SK-N-SH treated with all-trans-retinoic acid at 6 μM for 48 hours (cell line): ENCODE data around the gene ANKS6.

ENCODE experiments used
- ATAC-seq: fragments of 200-7000 bp; cut with Tn5 transposase; 3 replicates; pipeline ENCODE4 v1.9.1; 2020; ENCODE audit warnings: mild to moderate bottlenecking, moderate library complexity
- ARNTL ChIP-seq: fragments of 450-650 bp; formaldehyde crosslinking; IDR thresholded peaks from 2 replicates; pipeline ENCODE4 v1.5.0; 2020; ENCODE audit warnings: low read depth, mild to moderate bottlenecking, moderate library complexity, borderline replicate concordance
- BACH2 ChIP-seq: fragments of 250-450 bp; sonication (Bioruptor Pico); IDR thresholded peaks from 2 replicates; pipeline ENCODE4 v1.9.0; 2021; ENCODE audit warnings: mild to moderate bottlenecking, borderline replicate concordance
- CREB5 ChIP-seq: fragments of 250-450 bp; sonication (Bioruptor Pico); IDR thresholded peaks from 2 replicates; pipeline ENCODE4 v1.5.1; 2020; ENCODE audit warnings: low read depth, mild to moderate bottlenecking, moderate library complexity
- CSDC2 ChIP-seq: fragments of 250-450 bp; sonication (Bioruptor Pico); IDR thresholded peaks from 2 replicates; pipeline ENCODE4 v1.5.0; 2020; ENCODE audit warnings: mild to moderate bottlenecking, moderate library complexity
- ESRRG ChIP-seq: fragments of 250-450 bp; sonication (Bioruptor Pico); IDR thresholded peaks from 2 replicates; pipeline ENCODE4 v1.6.1; 2021; ENCODE audit warnings: mild to moderate bottlenecking
- GLIS3 ChIP-seq: fragments of 250-450 bp; sonication (Bioruptor Pico); IDR thresholded peaks from 2 replicates; pipeline ENCODE4 v1.5.0; 2020; ENCODE audit warnings: mild to moderate bottlenecking, moderate library complexity
- ISL1 ChIP-seq: fragments of 250-450 bp; sonication (Bioruptor Pico); IDR thresholded peaks from 2 replicates; pipeline ENCODE4 v2.1.2; 2022; ENCODE audit warnings: mild to moderate bottlenecking, moderate library complexity
- PATZ1 ChIP-seq: fragments of 250-450 bp; sonication (Bioruptor Pico); IDR thresholded peaks from 2 replicates; pipeline ENCODE4 v1.8.0; 2020; ENCODE audit warnings: mild to moderate bottlenecking, moderate library complexity, borderline replicate concordance
- POU6F1 ChIP-seq: fragments of 250-450 bp; sonication (Bioruptor Pico); IDR thresholded peaks from 2 replicates; pipeline ENCODE4 v1.8.0; 2021; ENCODE audit warnings: low read depth, mild to moderate bottlenecking, moderate library complexity, borderline replicate concordance
- PPARA ChIP-seq: fragments of 250-450 bp; sonication (Bioruptor Pico); IDR thresholded peaks from 2 replicates; pipeline ENCODE4 v1.5.0; 2020; ENCODE audit warnings: mild to moderate bottlenecking, borderline replicate concordance
- RARB ChIP-seq: fragments of 250-450 bp; sonication (Bioruptor Pico); IDR thresholded peaks from 2 replicates; pipeline ENCODE4 v1.8.0; 2021; ENCODE audit warnings: mild to moderate bottlenecking, moderate library complexity
- SNAI2 ChIP-seq: fragments of 250-450 bp; sonication (Bioruptor Pico); IDR thresholded peaks from 2 replicates; pipeline ENCODE4 v1.5.0; 2020; ENCODE audit warnings: mild to moderate bottlenecking, moderate library complexity
- TCF4 ChIP-seq: fragments of 250-450 bp; sonication (Bioruptor Pico); IDR thresholded peaks from 2 replicates; pipeline ENCODE4 v1.8.0; 2021; ENCODE audit warnings: mild to moderate bottlenecking, moderate library complexity, borderline replicate concordance
- TOX ChIP-seq: fragments of 250-450 bp; sonication (Bioruptor Pico); IDR thresholded peaks from 2 replicates; pipeline ENCODE4 v1.8.0; 2021; ENCODE audit warnings: mild to moderate bottlenecking, moderate library complexity, borderline replicate concordance
- TSHZ2 ChIP-seq: fragments of 250-450 bp; sonication (Bioruptor Pico); IDR thresholded peaks from 2 replicates; pipeline ENCODE4 v1.5.0; 2020; ENCODE audit warnings: mild to moderate bottlenecking, moderate library complexity
- ZC3H10 ChIP-seq: fragments of 250-450 bp; sonication (Bioruptor Pico); IDR thresholded peaks from 2 replicates; pipeline ENCODE4 v1.5.1; 2021; ENCODE audit warnings: mild to moderate bottlenecking, moderate library complexity
- ZFP3 ChIP-seq: fragments of 250-450 bp; sonication (Bioruptor Pico); IDR thresholded peaks from 2 replicates; pipeline ENCODE4 v1.5.0; 2020; ENCODE audit warnings: mild to moderate bottlenecking, moderate library complexity
- ZNF565 ChIP-seq: fragments of 450-650 bp; formaldehyde crosslinking; conservative IDR thresholded peaks from 2 replicates; pipeline ENCODE4 v1.5.0; 2020; ENCODE audit warnings: low read depth, mild to moderate bottlenecking, moderate library complexity
- ZNF70 ChIP-seq: fragments of 450-650 bp; formaldehyde crosslinking; IDR thresholded peaks from 2 replicates; pipeline ENCODE4 v1.5.0; 2020; ENCODE audit warnings: mild to moderate bottlenecking, moderate library complexity
- ZNF8 ChIP-seq: fragments of 450-650 bp; formaldehyde crosslinking; IDR thresholded peaks from 2 replicates; pipeline ENCODE4 v1.5.0; 2020; ENCODE audit warnings: mild to moderate bottlenecking, moderate library complexity

ANKS6 gene

GRCh38 chr9:98784831-98785806 lies 11.2 kb downstream of the ANKS6 start:
- ATAC-seq = no peak
- no peak for TF ChIP-seq SNAI2

GRCh38 chr9:98783518-98784226 lies 12.7 kb downstream of the ANKS6 start:
- TF ChIP-seq ZFP3 = no peak
- TF ChIP-seq PPARA = no peak
- no peak for TF ChIP-seq CREB5 (CRISPR knock-in tag)
- no peak for TF ChIP-seq CSDC2 (CRISPR knock-in tag)
- no peak for TF ChIP-seq PATZ1 (CRISPR knock-in tag)
- TF ChIP-seq ARNTL (CRISPR knock-in tag) = no peak
- no peak for TF ChIP-seq BACH2
- TF ChIP-seq ESRRG (CRISPR knock-in tag) = no peak
- TF ChIP-seq, all 23 proteins: peak for 0
- ATAC-seq = no peak

- TF ChIP-seq TOX (no peak), CSDC2 (CRISPR knock-in tag) (no peak), CREB5 (CRISPR knock-in tag) (no peak), TSHZ2 (CRISPR knock-in tag) (no peak), SNAI2 (no peak), ARNTL (CRISPR knock-in tag) (no peak), PATZ1 (CRISPR knock-in tag) (no peak), PPARA (no peak), POU6F1 (CRISPR knock-in tag) (no peak), ZNF565 (CRISPR knock-in tag) (no peak), ZC3H10 (CRISPR knock-in tag) (no peak), ESRRG (CRISPR knock-in tag) (no peak), ZFP3 (no peak), RARB (CRISPR knock-in tag) (no peak), TCF4 (CRISPR knock-in tag) (no peak), GLIS3 (CRISPR knock-in tag) (no peak), ISL1 (no peak), ZNF8 (CRISPR knock-in tag) (no peak), ZNF70 (CRISPR knock-in tag) (no peak)
- no peak for ATAC-seq
Measured at GRCh38 chr9:98781588-98782383, 14.6 kb downstream of the ANKS6 start.
